Neural cell (in vitro differentiated cells): Measurements from ENCODE around the gene RDX.

Experiments used
- CTCF ChIP-seq: fragments of 450-650 bp; IDR thresholded peaks from 2 replicates; pipeline ENCODE4 v1.5.1; 2014; ENCODE audit warnings: antibody characterized with exemption, mild to moderate bottlenecking, moderate library complexity; ENCODE audit not compliant: poor library complexity, severe bottlenecking
- EP300 ChIP-seq: fragments of 450-650 bp; conservative IDR thresholded peaks from 2 replicates; pipeline ENCODE4 v1.6.1; 2014; ENCODE audit warnings: antibody characterized with exemption, mild to moderate bottlenecking, moderate library complexity; ENCODE audit not compliant: poor library complexity, severe bottlenecking
- EZH2 ChIP-seq: fragments of 200-600, 300-800 bp; shearing (Covaris generic), sonication (generic); IDR thresholded peaks from 2 replicates; pipeline ENCODE4 v1.6.1; 2014; ENCODE audit warnings: antibody characterized with exemption, low read length, borderline replicate concordance, mild to moderate bottlenecking; ENCODE audit not compliant: insufficient read depth, poor library complexity, severe bottlenecking
- POLR2AphosphoS5 ChIP-seq: IDR thresholded peaks from 2 replicates; pipeline ENCODE4 v1.6.1; 2012
- RAD21 ChIP-seq: fragments of 450-650 bp; conservative IDR thresholded peaks from 2 replicates; pipeline ENCODE4 v1.6.1; 2014; ENCODE audit warnings: antibody characterized with exemption, mild to moderate bottlenecking, moderate library complexity
- REST ChIP-seq: IDR thresholded peaks from 2 replicates; pipeline ENCODE4 v1.6.1; 2012; ENCODE audit warnings: borderline replicate concordance
- SMC3 ChIP-seq: fragments of 450-650 bp; conservative IDR thresholded peaks from 2 replicates; pipeline ENCODE4 v1.6.1; 2014; ENCODE audit warnings: antibody characterized with exemption, mild to moderate bottlenecking, moderate library complexity; ENCODE audit not compliant: poor library complexity
- TAF1 ChIP-seq: IDR thresholded peaks from 2 replicates; pipeline ENCODE4 v1.6.1; 2012; ENCODE audit warnings: low read depth

DNA sequence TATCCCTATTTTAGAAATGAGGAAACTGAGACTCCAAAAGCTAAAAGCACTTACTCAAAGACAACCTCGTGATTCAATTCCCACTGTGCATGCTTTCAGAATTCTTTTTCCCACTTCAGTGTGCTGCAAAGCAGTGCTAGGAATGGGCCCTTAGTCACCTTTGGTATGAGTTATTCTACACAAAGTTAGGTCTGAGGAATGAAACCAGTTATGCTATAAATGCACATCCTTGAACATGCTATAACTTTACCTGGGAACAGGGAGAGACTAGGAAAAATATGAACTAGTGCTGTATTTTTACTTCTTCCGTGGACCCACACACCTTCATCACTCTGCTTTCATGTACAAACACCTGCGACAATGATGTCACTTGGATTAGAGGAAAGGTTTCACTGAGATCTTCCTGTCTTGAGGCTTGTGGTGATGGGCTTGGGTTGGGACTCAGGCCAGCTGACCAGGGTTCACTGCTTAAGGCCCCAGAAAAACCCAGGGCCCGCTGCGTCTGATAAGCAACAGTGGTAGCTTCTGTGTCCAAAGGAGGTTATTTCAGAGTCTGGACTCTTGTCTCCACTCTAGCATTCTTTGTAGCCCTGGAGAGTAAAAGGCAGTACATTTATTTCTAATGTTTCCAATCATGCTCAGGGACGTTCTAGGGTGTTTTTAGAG, 121.6 kb downstream of the RDX start:
- TF ChIP-seq TAF1 = no peak
- no peak for TF ChIP-seq CTCF
- no peak for TF ChIP-seq POLR2AphosphoS5
- TF ChIP-seq REST = no peak
- TF ChIP-seq RAD21 = no peak
- TF ChIP-seq EZH2 = no peak
- no peak for TF ChIP-seq EP300
- no peak for TF ChIP-seq SMC3
